Aorta (tissue), 5 donors: Measurements from ENCODE around the gene ADAM22. TPM values are rescaled to one million over a fixed set of nuclear protein-coding genes. Genes with fewer than 3 reads are reported as not detected.
"Not testable (repeated sequence)": the region's sequence is repeated elsewhere in the genome, so short reads cannot be mapped to it uniquely, and the experiment has no call there.

Experiments
- ATAC-seq: fragments of 200-7000 bp; cut with Tn5 transposase; one replicate; pipeline ENCODE4 v1.9.1; 2022; ENCODE audit warnings: moderate library complexity; ENCODE audit not compliant: low FRiP score
- DNase-seq, 2 donors: peaks; one replicate each; pipeline ENCODE4 v3.0.0-alpha.2; 2020
- H3K27ac ChIP-seq, 2 donors: one replicate each; pipeline ENCODE4 v1.5.1; 2013; ENCODE audit warnings: low read length in 2 of 2, mild to moderate bottlenecking in 2 of 2, moderate library complexity in 2 of 2, control low read depth in 1 of 2, inconsistent platforms in 1 of 2, low read depth in 1 of 2
- H3K27me3 ChIP-seq, 2 donors: one replicate each; pipeline ENCODE4 v1.6.1; 2013; ENCODE audit warnings: control low read depth in 1 of 2, low read length in 1 of 2, mild to moderate bottlenecking in 1 of 2, moderate library complexity in 1 of 2; ENCODE audit not compliant: insufficient read depth in 2 of 2, control insufficient read depth in 1 of 2
- H3K36me3 ChIP-seq, 2 donors: one replicate each; pipeline ENCODE4 v1.6.1; 2013; ENCODE audit warnings: control low read depth in 1 of 2, low read length in 1 of 2, mild to moderate bottlenecking in 1 of 2; ENCODE audit not compliant: insufficient read depth in 2 of 2, control insufficient read depth in 1 of 2
- H3K4me1 ChIP-seq, 2 donors: one replicate each; pipeline ENCODE4 v1.6.1; 2013; ENCODE audit warnings: low read length in 2 of 2, control low read depth in 1 of 2, mild to moderate bottlenecking in 1 of 2, moderate library complexity in 1 of 2; ENCODE audit not compliant: insufficient read depth in 2 of 2, control insufficient read depth in 1 of 2
- H3K4me3 ChIP-seq, 2 donors: one replicate each; pipeline ENCODE4 v1.5.1; 2013; ENCODE audit warnings: low read length in 2 of 2, control low read depth in 1 of 2, mild to moderate bottlenecking in 1 of 2
- H3K9me3 ChIP-seq: one replicate; pipeline ENCODE4 v1.6.1; 2013; ENCODE audit warnings: mild to moderate bottlenecking, low read length; ENCODE audit not compliant: control insufficient read depth
- WGBS, 2 donors: extraction: QIAGEN DNeasy Blood & Tissue Kit; methylation state at CpG; one replicate each; pipeline ENCODE4 v1.1.7; 2013; 5-methylcytosine and 5-hydroxymethylcytosine counted together
- intact Hi-C, 2 donors: fragments of 100-400 bp; cut with DNase I; formaldehyde crosslinking; loops; one replicate each; pipeline versions ENCODE4 v1.14.2 to v1.15.0; 2022
- polyA plus RNA-seq, 2 donors: library from polyadenylated mRNA; stranded (reverse); fragments of 200-250 nt; gene quantifications; one replicate each; pipeline ENCODE4 v1.2.3, GENCODE V29; 2013
- total RNA-seq, 2 donors: library from RNA; stranded (reverse); fragmentation: NEBNext Ultra II Directional; extraction: Animal tissue kit (Norgen Biotek cat#: 25700); gene quantifications; one replicate each; pipeline ENCODE4 v1.2.1, GENCODE V29; 2021
- donor health status: healthy with polysubstance abuse.
- donor health status: Bipolar disorder and iron deficiency.
- donor health status: DM: no; HTN: no; CAD: no.
- donor health status: DM: no; HTN: no; CAD: no.
- donor health status: DM: yes; HTN: yes; CAD: no.

Gene ADAM22
- total and polyA plus RNA-seq, 4 donors = 0.13 to 8.4 (median 3.1) TPM

- Histone ChIP-seq H3K4me3 (no peak overlapping the region), H3K36me3 (no peaks in the 10 kb centered on the region), H3K27ac (no peak overlapping the region), H3K9me3 (no peaks in the 10 kb centered on the region), H3K4me1 (no peaks in the 10 kb centered on the region), H3K27me3 (no peaks in the 10 kb centered on the region)
- ATAC-seq (no peak), DNase-seq (no peak)
- intact Hi-C loops = no loop called here
- WGBS, 2 donors = 8% methylated on average over 1 of the region's 1 CpG
Observed at GRCh38 chr7:88156356-88156755, 222.3 kb downstream of the ADAM22 start.

DNA sequence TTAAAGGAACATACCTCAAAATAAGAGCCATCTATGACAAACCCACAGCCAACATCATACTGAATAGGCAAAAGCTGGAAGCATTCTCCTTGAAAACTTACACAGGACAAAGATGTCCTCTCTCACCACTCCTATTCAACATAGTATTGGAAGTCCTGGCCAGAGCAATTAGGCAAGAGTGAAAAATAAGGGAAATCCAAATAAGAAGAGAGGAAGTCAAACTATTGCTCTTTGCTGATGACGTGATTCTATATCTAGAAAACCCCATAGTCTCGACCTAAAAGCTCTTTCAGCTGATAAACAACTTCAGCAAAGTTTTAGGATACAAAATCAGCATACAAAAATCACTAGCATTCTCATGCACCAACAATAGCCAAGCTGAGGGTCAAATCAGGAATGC is 225.7 kb downstream of the ADAM22 start:
- H3K27me3 ChIP-seq, H3K9me3 ChIP-seq, H3K4me3 ChIP-seq, ATAC-seq, intact Hi-C loops, H3K36me3 ChIP-seq, H3K27ac ChIP-seq, DNase-seq, H3K4me1 ChIP-seq: not testable (repeated sequence)
- WGBS, 2 donors = 85 to 86% methylated on average over 2 of the region's 2 CpGs

DNA sequence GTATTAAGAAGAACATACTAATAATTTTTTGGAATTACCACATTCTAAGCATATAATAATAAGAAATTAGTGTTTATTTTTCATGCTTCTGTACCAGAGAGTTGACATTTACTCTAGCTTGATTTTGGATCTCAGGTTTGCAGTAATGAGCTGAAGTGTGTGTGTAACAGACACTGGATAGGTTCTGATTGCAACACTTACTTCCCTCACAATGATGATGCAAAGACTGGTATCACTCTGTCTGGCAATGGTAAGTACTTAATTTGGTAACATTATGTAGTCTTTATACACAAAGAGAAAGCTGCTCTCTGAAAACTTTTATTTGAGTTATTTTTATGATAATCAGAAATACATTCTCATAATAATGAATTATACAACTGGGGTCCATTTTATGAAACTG is 231.6 kb downstream of the ADAM22 start:
- no peak overlapping the region for H3K27ac ChIP-seq
- no peaks in the 10 kb centered on the region for H3K36me3 ChIP-seq
- no peaks in the 10 kb centered on the region for H3K4me1 ChIP-seq
- H3K9me3 ChIP-seq = no peaks in the 10 kb centered on the region
- no peaks in the 10 kb centered on the region for H3K27me3 ChIP-seq
- ATAC-seq = no peak
- intact Hi-C loops = no loop called here
- H3K4me3 ChIP-seq = no peak overlapping the region
- no peak for DNase-seq

DNA sequence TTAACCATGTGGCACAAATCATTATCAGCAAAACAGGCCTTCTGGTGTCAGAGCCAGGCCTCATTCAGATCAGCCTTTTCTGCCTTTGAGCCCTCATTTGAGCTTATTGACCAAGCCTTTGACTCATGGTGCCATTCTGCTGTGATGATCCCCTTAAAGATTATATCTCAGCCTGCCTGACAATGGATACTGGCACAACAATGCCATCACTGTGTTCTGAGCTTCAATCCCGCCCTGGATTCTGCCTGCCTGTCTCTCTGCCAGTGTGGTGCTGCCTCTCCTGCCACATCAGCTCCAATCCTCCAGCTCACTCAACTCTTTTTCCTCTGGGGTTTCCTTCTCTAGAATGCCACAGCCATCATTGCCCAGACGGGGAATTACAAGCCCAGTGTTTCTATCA is 233.2 kb downstream of the ADAM22 start:
- Histone ChIP-seq H3K4me3 (no peak overlapping the region), H3K27me3 (no peaks in the 10 kb centered on the region), H3K9me3 (no peaks in the 10 kb centered on the region), H3K4me1 (no peaks in the 10 kb centered on the region), H3K36me3 (no peaks in the 10 kb centered on the region), H3K27ac (no peak overlapping the region)
- DNase-seq (no peak), ATAC-seq (no peak)
- intact Hi-C loops = no loop called here
- 37 to 42% methylated on average over 2 of the region's 2 CpGs for WGBS, 2 donors

DNA sequence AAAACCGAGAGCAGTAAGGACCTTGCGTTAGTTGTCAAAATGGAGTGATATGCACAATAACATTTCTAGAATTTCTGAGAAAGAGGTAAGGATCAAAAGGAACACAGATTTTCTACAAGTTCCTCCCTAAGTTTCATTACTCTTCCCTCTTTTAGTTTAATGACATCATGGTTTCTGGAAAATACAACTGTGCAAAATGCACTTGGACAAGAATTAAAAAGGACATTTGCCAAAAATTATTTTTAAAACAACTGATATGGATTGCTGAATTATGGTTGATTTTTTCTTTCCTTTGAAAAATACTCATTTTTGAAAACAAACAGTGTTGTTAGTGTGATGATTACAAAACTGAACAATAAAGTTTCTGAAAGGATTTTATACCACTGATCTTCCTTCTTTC is 233.7 kb downstream of the ADAM22 start:
- no peak overlapping the region for H3K4me3 ChIP-seq
- intact Hi-C loops = no loop called here
- H3K27ac ChIP-seq = no peak overlapping the region
- no peak for ATAC-seq
- no peaks in the 10 kb centered on the region for H3K36me3 ChIP-seq
- no peaks in the 10 kb centered on the region for H3K4me1 ChIP-seq
- WGBS, 2 donors = 17 to 21% methylated on average over 2 of the region's 2 CpGs
- H3K27me3 ChIP-seq = no peaks in the 10 kb centered on the region
- no peaks in the 10 kb centered on the region for H3K9me3 ChIP-seq
- no peak for DNase-seq

- 5 to 9% methylated on average over 1 of the region's 1 CpG for WGBS, 2 donors
- ATAC-seq (peak; percentile 64), DNase-seq (no peak)
- no peak overlapping the region for H3K4me3 ChIP-seq
- H3K36me3 ChIP-seq = no peaks in the 10 kb centered on the region
- intact Hi-C loops = no loop called here
- H3K9me3 ChIP-seq = no peaks in the 10 kb centered on the region
- no peak overlapping the region for H3K27ac ChIP-seq
- no peaks in the 10 kb centered on the region for H3K4me1 ChIP-seq
- no peaks in the 10 kb centered on the region for H3K27me3 ChIP-seq
Observed at GRCh38 chr7:88169717-88170320, 235.8 kb downstream of the ADAM22 start.

- WGBS, 2 donors = 96 to 97% methylated on average over 4 of the region's 4 CpGs
- intact Hi-C loops = no loop called here
- no peak overlapping the region for H3K27ac ChIP-seq
- ATAC-seq (no peak), DNase-seq (no peak)
- no peaks in the 10 kb centered on the region for H3K36me3 ChIP-seq
- no peaks in the 10 kb centered on the region for H3K9me3 ChIP-seq
- no peak overlapping the region for H3K4me3 ChIP-seq
- no peaks in the 10 kb centered on the region for H3K27me3 ChIP-seq
- no peaks in the 10 kb centered on the region for H3K4me1 ChIP-seq
Observed at GRCh38 chr7:88172842-88173241, 238.8 kb downstream of the ADAM22 start.

GRCh38 chr7:88176190-88176589 is 242.1 kb downstream of the ADAM22 start:
- DNase-seq (no peak), ATAC-seq (no peak)
- intact Hi-C loops = no loop called here
- Histone ChIP-seq H3K36me3 (no peaks in the 10 kb centered on the region), H3K9me3 (no peaks in the 10 kb centered on the region), H3K27ac (no peak overlapping the region), H3K4me1 (no peaks in the 10 kb centered on the region), H3K4me3 (no peak overlapping the region), H3K27me3 (no peaks in the 10 kb centered on the region)
- WGBS, 2 donors = 84 to 86% methylated on average over 5 of the region's 5 CpGs

DNA sequence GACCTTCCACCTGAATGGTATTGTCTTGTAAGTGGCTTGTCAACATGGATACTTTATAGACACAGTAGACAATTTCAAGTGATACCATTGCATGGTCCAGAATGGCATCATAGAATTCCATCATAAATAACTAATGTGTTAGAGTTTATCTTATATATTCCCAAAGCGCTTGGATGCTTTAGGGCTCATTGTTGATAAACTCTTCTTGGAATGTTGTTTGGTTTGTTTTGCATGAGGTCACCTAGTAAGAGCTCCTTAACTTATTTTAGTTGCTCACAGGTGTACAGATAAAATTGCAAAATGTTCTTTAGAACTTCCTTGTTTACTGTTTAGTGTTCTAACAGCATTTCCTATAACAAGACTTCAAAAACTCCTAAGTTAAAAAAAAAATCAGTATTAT is 249.0 kb downstream of the ADAM22 start:
- whole genome bisulfite sequencing, 2 donors = 95 to 97% methylated on average over 1 of the region's 1 CpG
- DNase-seq = no peak
- H3K36me3 ChIP-seq = no peaks in the 10 kb centered on the region
- H3K27me3 ChIP-seq = no peaks in the 10 kb centered on the region
- H3K4me1 ChIP-seq = peaks cover 0 to 2% of the 10 kb centered on the region in 2 donors
- H3K9me3 ChIP-seq = no peaks in the 10 kb centered on the region
- H3K4me3 ChIP-seq = no peak overlapping the region
- no peak overlapping the region for H3K27ac ChIP-seq
- intact Hi-C loops = no loop called here
- ATAC-seq = no peak
